HG03060 (cell line): Measurements from ENCODE around the gene DDX5.
"Not testable (repeated sequence)": the region's sequence is repeated elsewhere in the genome, so short reads cannot be mapped to it uniquely, and the experiment has no call there.

ENCODE experiments used
- ATAC-seq: cut with Tn5 transposase; IDR thresholded peaks from one replicate; pipeline ENCODE4 v1.9.1; 2021; ENCODE audit warnings: low read depth, moderate number of reproducible peaks; ENCODE audit not compliant: unreplicated experiment

DDX5 gene

DNA sequence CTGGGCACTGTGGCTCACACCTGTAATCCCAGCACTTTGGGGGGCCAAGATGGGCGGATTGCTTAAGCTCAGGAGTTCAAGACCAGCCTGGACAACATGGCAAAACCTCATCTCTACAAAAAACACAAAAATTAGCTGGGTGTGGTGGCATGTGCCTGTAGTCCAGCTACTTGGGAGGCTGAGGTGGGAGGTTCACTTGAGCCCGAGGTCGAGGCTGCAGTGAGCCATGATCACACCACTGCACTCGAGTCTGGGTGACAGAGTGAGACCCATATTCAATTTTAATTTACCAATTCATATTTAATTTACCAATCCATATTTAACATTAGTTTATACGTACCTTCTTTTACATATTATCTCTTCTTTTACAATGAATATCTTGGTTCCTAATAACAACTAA is 10.8 kb downstream of the DDX5 start:
- ATAC-seq: not testable (repeated sequence)

DNA sequence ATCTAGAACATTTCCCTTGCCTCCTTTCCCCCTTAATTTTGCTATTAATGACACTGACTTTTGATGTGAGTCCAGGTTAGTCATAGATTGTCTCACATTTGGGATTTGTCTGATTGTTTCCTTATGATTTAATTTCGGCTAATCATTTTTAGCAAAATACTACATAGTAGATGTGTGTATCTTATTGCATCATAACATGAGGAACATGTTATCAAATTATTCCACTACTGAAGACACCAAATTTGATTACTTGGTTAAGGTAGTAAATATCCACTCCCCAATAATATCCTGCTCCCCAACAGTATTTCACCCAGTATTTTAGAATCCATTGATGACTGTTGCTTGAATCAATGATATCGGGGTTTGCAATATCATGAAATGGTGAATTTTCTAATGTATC is 12.0 kb downstream of the DDX5 start:
- no peak for ATAC-seq

DNA sequence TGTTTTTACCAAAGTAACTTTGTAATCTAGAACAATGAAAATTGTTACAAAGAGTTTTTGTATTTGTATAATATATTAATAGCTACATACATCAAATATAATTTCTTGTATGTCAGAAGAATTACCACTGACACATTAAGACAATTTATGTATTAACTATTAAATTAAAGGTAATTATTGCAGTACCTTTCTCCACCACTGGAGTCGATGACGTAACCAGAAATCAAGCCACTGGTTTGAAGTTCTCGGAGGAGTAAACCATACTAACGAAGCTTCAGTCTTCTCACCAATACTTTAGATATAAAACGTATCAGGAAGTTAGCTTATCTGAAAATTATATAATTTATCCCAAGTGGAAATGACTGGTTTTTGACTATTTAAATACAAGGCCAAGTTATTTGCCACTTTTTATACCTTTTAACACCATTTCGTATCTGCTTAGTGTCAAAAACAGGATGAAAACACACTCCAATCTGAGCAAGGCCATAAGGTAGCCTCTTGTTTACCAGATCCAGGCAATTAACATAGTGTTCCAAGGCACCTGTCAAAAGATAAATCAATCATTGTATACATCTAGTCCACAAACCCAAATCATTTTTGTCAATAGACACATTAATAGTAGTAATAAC is 13.5 kb downstream of the DDX5 start:
- no peak for ATAC-seq

DNA sequence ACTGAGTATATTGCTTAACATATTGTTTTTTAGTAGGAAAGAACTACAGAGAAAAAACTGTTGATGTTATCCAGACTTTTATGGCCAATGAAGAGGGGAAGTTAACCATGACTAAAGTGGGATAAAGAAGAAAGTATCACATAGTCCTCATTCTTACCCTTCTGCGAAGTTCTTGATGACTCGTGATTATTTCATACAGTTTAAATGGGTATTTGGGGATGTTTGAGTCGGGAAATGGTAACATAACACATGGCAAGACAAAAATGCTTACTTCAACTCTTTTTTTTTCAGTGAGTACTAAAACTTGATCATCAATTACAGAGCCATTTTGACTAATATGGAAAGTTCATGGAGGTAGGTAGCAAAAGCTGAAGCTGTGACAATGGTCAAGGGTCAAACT is 14.1 kb downstream of the DDX5 start:
- no peak for ATAC-seq

DNA sequence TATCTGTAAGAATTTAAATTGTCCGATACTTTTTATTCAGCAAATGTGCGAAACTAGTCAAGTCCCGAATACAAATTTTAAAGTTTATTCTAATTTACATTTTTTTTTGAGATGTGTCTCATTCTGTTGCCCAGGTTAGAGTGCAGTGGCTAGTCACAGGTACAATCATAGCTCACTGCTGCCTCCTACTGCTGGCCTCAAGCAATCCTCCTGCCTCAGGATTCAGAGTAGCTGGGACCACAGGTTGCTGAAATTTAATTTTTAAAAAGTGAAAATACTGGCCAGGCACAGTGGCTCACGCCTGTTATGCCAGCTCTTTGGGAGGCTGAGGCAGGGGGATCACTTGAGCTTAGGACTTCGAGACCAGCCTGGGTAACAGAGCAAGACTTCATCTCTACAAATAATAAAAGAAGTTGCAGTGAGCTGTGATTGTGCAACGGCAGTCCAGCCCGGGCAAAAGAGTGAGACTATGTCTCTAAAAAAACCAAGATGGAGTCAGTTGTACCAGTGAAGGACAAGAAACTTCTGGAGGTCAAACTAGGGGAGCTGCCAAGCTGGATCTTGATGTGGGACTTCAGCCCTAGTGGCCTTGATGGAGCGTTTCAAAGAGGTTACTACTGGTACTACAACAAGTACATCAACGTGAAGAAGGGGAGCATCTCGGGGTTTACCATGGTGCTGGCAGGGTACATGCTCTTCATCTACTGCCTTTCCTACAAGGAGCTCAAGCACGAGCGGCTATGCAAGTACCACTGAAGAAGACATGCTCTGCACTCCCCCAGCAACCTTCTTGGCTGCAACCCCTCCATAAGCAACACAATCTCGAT is 14.8 kb downstream of the DDX5 start:
- no peak for ATAC-seq

DNA sequence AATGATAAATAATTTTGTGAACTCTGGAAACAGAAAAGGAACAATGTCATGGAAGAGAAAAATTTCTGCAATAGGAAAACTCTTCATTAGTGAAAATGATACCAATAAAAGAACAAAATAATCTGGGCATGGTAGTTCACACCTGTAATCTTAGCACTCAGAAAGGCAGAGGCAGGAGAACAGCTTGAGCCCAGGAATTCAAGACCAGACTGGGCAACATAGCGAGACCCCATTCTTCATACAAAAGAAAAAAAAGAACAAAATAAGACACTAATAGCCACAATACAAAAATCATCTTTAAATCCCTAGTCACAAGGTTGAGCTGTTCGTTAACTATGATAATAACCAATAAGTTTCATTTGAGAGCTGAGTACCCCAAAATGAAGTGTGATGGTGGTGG is 17.8 kb downstream of the DDX5 start:
- no peak for ATAC-seq

DNA sequence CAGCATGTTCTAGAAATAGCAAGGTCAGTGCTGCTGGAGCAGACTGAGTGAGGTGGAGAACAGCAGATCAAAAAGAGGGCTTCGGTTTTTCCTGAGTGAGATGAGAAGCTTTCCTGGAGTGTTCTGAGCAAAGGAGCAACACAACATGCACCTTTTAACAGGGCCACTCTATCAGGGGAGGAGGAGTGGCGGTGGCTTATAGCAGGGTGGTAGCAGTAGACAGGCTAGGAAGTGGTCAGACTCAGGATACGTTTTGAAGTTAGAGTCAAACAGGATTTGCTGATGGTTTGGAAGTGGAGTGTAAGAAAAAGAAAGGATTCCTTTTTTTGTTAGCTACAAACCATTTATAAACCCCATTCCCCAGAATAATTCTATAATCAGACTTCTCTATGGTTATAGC is 21.7 kb downstream of the DDX5 start:
- no peak for ATAC-seq

DNA sequence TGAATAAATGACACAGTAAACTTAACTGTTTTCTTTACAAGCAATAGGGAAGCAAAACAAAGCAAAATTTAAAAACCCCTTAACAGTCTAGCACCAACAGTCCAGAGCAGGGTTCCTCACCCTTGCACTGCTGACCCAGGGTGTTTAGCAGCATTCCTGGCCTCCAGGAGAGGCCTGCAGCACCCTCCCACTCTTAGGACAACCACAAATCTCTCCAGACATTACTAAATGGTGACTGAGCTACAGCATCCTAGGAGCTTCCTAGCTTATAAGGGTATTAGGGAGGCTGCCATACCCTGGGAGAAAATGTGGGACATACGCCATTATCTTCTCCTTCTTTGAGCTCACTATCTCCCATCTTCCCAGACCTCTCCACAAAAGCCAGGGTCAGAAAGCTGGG is 25.1 kb downstream of the DDX5 start:
- ATAC-seq: no peak

DNA sequence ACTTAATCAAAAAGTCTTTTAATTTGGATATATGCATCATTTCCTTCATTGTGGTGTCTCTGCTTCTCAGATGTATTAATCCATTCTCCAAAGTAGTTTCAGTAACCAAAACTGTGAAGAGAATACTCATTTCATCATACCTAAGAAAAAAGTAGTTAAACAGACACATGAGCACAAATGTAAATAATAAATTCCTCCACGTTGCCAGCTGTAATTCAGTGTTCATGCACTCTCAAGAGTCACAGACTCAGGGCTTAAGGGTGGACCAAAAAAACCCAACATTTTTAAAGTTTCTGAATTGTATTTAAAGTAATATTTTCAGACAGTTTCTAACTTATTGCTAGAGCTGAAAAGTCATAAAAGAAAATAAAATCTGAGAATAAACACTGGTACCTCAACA is 28.2 kb downstream of the DDX5 start:
- no peak for ATAC-seq

DNA sequence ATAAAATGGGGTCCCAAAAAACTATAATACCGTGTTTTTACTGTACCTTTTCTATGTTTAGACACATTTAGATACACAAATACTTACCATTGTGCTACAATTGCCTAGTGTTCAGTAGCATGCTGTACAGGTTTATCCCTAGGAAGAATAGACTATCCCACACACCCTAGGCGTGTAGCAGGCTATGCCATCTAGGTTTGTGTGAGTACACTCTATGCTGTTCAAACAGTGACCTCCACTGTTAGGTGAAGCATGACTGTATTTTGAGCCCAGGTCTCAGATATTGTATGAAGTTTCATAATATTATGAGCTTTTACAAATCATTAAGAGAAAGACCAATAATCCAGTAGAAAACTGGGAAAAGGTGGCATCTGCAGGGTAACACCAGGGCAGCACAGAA is 33.5 kb downstream of the DDX5 start:
- no peak for ATAC-seq

DNA sequence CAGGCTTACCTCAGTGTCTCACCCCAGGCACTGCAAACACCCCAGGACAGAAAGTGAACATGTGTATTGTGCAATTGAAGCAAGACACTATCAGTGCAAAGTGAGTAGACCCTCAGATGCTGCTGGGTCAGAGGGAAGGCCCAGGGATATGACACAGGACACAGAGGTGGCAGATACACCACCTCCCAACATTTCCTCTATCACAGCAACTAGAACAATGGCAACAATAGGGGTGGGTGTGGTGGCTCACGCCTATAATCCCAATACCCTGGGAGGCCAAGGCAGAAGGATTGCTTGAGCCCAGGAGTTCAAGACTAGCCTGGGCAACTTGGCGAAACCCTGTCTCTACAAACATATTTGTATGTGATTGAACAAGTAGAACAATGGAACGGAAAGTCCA is 34.6 kb downstream of the DDX5 start:
- ATAC-seq: no peak

DNA sequence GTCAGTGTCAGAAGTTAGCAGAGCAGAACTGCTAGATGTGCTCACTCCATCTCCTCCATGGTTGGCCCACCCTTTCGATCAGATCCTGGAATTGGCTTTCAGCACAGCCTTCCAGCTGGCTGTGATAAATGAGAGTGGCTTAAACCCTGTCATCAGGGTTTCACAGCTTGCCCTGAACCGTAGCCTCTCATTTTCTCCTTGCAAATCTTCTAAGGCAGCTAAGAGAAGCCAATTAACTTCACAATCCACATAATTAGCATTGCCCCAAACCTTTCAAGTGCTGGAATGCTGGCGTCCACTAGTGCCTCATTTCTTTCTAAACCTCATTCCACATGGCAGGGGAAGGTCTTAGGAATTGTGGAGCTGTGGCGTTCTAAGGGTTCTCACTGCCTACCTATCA is 35.5 kb downstream of the DDX5 start:
- no peak for ATAC-seq

DNA sequence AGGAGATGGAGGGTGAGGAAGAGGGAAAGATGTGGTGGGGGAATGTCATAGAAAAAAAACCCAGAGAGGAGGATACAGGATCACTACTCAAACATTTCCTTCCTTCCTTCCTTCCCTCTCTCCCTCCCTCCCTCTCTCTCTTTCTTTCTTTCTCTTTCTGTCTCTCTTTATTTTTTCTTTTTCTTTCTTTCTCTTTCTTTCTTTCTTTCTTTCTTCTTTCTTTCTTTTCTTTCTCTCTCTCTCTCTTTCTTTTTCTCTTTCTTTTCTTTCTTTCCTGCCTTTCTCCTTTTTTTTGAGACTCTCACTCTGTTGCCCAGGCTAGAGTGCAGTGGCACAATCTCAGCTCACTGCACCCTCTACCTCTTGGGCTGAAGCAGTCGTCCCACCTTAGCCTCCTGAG is 39.3 kb downstream of the DDX5 start:
- ATAC-seq: not testable (repeated sequence)

DNA sequence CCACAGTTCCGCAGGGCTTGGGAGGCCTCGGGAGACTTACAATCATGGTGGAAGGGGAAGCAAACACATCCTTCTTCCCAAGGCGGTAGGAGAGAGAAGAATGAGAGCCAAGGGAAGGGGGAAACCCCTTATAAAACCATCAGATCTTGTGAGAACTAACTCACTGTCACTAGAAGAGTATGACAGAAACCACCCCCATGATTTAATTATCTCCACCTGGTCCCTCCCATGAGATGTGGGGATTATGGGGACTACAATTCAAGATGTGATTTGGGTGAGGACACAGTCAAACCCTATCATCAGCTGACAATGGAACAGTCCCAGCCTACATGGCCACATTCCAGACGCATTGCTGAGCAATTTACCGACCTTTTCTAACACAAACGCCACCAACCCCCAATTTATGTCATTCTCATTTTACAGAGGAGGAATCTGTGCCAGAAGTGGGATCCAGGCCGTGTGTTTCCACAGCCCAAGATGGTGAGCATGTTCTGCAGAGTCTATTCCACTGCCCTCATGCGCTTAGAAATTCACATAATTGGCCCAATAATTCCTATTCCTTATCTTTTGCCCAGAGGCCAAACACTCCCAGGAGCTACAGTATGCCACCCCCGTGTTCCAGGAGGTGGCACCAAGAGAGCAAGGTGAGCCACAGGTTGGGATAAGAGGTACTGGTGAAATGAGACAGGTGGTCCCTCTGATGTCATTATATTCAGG is 39.9 kb downstream of the DDX5 start:
- ATAC-seq: no peak

DNA sequence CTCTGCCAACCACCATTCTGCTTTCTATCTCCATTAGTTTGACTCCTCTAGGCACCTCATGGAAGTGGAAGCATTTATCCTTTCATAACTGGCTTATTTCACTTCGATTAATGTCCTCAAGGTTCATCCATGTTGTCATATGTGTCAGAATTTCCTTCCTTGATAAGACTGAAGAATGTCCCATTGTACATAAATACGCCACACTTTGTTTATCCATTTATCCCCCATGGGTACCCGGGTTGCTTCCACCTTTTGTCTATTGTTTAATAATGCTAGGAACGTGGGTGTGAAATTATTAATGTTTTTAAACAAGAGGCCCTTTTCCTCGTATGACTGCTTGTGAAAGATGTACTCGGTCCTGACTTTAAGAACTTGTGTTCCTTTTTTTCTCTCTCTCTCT is 44.3 kb downstream of the DDX5 start:
- no peak for ATAC-seq

DNA sequence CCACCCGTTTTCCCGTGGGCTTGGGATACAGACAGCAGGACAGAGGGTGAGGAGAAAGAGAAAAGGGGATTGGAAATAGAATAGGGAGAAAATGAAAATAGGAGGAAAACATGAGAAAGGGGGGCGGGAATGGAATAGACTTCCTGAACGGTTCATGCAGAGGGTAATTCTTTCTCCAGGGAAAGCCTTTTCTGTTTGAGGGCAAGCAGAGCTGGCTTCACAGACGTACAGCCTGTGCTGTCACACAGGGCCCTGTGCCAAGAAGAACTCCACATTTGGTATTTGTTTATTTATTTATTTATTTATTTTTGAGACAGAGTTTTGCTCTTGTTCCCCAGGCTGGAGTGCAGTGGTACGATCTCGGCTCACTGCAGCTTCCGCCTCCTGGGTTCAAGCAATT is 45.1 kb downstream of the DDX5 start:
- no peak for ATAC-seq

DNA sequence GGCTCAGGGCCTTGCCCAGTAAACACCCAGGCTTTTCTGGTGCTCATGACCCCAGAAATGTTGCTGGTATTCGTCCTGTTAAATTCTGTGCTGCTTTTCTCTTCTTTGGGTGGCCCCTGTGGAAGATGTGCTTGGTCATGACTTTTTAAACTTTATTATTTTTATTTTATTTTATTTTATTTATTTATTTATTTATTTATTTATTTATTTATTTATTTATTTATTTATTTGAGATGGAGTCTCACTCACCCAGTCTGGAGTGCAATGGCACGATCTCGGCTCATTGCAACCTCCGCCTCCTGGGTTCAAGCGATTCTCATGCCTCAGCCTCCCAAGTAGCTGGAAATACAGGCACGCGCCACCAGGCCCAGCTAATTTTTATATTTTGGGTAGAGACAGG is 46.3 kb downstream of the DDX5 start:
- not testable (repeated sequence) for ATAC-seq

DNA sequence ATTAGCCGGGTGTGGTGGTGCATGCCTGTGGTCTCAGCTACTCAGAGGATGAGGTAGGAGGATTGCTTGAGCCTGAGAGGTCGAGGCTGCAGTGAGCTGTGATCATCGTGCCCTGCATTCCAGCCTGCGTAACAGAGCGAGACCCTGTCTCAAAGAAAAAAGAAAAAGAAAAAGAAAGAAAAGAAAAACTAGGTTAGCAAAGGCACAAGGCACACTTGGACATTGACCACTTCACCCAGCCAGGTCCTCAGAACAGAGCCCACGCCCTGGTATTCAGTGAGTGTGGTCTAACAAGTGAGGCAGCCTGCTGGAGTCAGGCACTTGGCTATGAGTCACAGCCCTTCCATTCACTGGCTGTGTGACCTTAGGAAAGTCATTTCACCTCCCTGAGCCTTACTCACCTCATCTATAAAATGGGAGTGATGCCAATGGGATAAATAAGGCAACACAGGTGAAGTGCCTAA is 46.8 kb downstream of the DDX5 start:
- ATAC-seq: no peak

DNA sequence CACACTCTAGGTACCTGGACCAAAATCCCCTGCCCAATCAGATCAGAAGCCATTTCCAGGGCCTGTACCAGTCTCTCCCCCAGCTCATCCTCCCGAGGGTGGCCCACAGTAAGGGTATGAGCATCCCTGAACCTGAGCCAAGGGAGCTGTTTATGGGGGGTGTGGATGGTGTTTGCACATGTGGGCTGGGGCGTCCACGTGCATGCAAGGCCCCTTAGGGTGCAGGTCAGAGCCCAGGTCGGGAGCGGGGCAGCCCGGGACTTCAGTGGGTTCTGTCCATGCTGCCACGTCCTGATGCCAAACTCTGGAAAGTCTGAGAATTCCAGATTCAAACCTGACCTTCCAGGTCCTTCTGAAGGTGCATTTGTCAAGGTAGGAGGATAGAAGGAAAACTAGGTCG is 47.3 kb downstream of the DDX5 start:
- no peak for ATAC-seq

DNA sequence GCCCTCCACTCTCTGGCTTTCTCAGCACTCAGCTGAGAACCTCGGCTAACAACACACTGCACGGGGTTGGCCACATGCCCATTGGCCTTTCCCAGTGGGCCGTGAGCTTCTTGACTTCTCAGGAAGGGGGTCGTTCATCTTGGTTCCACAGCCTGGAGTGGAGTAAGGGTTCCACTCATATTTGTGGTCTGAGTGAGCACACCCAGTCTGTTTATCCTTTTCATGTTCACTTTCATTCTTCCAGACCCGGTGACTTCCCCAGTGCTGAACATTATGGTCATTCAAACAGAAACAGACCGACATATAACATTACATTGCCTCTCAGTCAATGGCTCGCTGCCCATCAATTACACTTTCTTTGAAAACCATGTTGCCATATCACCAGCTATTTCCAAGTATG is 48.9 kb downstream of the DDX5 start:
- ATAC-seq: no peak

DNA sequence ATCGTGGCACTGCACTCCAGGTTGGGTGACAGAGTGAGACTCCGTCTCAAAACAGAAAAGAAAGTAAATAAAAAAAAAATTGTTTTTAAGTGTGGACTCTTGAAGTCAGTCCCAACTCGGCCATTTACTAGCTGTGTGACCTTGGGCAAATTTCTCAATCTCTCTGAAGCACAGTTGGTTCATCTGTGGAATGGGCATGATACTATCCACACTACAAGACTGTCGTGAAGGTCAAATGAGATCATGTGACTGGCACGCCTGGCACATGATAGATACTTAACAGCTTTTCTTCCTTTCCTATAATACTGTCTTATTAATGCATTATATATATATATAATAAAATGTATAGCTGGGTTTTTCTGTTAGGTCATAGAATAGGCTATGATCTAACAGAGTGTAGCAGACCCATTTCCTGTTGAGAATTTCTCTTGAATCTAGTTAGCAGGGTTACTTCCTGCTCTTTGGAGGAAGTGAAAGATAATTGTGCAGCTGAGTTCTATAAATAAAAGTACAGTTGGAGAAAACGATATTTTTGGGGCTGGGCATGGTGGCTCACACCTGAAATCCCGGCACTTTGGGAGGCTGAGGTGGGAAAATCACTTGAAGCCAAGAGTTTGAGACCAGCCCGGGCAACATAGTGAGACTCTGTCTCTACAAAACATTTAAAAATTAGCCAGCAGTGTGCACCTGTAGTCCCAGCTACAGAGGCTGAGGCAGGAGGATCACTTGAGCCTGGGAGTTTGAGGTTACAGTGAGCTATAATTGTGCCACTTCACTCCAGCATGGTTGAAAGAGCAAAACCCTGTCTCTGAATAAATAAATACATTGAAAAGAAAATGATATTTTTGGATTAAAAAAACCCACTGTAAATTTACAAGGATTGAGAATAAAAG is 49.9 kb downstream of the DDX5 start:
- ATAC-seq: no peak
